HG02798 (cell line): ENCODE data around the gene SCAMP1.

Experiments
- ATAC-seq: cut with Tn5 transposase; IDR thresholded peaks from one replicate; pipeline ENCODE4 v1.9.1; 2021; ENCODE audit warnings: mild to moderate bottlenecking; ENCODE audit not compliant: unreplicated experiment, poor library complexity

The SCAMP1 gene

DNA sequence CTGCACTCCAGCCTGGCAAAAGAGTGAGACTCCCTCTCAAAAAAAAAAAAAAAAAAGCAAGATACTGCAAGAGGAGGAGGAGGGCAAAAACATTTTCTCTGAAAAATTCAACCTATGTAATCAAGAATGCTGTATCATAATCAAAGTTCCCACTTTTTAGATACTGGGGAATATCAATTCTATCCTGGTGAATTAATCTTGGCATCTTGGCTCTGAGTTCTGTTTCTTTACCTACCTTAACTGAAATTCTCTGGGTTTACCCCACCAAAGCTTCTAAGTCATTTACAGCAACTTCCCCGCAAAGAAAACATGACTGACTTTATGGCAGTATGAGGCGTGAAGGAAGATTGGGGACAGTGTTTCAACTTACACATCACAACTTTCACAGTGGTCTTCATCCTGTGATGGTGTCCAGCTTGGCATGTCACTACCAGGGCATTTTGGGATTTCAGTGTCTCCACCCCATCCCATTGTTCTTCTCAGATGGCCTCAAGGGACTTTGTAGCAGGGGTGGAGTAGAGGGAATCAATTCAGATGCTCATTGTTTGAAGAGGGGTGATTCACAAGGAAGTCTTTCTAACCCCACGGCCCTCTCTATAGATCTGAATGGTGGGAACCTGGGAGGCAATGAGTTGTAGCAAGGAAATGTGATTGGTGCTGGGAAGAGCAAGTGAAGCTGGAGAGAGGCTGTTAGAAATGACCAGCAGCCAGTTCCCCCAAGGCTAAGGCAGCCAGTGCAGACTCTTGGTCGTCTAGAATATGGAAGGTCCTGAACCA, 130.5 kb downstream of the SCAMP1 start:
- ATAC-seq, result no peak

GRCh38 chr5:78492224-78492623, 131.8 kb downstream of the SCAMP1 start:
- ATAC-seq, result no peak

GRCh38 chr5:78492650-78493049, 132.2 kb downstream of the SCAMP1 start:
- no peak for ATAC-seq

GRCh38 chr5:78495800-78496199, 135.4 kb downstream of the SCAMP1 start:
- ATAC-seq, result no peak

- ATAC-seq, result no peak
These were observed 136.0 kb downstream of the SCAMP1 start for GRCh38 chr5:78496373-78496772.

DNA sequence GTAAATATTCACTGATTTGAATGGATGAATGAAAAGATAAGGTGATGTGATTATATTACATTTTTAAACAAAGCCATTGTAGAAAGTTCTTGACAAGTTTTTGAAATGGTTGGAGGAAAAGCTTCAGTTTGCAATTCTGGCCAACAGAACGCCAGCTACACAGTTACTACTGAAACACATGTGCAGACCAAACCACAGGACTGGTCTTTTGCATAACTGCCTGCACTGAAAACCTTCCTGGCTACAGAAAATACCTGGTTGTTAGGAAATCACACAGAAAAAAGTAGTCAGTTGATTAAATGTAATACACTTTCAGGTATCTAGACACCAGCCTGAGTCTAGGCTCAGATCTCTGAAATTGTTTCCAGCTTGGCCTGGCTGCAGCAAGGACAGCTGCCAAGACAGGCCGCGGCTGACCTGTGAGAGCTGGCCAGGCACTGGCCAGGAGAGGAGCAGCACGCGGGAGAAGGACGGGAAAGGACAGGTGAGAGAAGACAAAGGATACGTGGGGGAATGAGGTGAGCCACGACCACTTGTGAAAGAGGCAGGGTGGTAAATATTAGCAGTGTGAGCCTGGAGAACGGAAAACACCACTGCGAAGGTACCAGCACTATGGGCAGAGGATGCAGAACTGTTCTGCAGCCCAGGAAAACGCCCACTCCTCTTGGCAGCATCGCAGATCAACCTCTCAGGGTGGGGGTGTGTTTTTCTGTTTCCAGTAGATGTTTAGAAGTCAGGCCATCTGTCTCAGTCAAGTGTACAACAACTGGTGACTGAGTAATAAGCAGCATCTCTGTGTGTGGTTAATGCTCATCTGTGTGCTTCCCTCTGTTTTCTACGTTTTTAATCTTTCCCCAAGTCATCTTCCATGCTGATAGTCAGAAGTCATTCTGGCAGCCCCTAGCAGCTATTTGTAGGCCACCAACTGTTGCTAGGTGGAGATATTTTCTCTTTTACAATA, 137.4 kb downstream of the SCAMP1 start:
- ATAC-seq, result peak; percentile 67

DNA sequence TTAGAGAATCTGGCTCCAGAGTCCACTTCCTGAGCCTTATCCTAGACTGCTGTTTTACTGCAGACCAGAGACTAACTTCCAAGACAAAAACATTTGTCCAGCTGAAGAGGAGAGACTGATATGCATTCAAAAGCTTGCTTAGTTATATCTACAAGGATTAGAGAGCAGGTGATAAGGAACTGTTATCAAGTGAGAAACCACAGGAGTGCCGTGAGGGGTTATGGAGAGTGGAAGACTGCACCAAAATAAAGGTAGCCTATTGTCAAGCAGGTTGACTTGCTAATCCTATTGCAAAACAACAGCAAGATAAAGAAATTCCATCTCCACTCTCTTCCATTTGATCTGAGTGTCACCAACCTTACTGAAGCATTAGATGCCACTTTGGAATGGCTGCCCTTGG, 139.1 kb downstream of the SCAMP1 start:
- no peak for ATAC-seq

GRCh38 chr5:78500028-78500427, 139.6 kb downstream of the SCAMP1 start:
- no peak for ATAC-seq

GRCh38 chr5:78500871-78501270, 140.5 kb downstream of the SCAMP1 start:
- no peak for ATAC-seq

DNA sequence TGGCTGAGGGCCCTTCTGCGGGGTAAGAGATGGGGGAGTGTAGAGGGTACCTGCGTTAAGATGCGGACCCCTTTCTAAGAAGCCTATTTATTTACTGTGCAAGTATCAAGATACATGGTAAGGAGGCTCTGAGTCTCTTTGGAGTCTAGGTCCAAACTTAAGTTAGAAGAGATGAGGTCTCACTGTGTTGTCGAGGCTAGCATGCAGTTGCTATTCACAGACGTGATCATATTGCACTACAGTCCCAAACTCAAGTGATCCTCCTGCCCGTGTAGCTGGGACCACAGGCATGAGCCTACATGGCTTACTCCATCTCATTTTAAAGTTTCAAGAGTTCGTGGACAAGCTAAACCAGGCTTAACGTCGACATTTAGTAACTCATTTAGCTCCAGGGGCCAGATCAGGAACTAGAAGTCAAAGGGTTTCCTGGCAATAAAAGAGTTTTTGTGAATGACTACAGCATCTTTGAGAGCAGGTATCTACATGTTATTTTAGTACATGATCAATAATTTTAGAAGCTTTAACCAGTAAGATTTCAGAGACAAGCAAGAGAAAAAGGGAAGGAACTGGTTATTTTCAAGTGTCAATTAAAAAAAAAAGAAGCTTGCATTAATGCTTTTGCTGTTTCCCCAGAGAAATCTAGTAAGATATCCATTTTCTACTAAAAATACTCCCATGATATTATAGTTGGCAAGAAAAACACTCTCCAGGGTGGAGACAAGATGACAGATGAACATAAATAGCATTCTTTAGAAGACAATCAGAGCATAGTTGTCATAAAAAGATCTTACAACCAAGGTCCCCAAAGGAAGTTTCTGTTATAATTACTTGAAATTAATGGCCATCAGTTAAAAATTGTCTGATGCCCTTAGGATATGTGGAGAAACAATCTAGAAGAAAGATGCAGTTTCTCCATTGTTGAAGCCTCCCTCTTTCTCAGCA, 141.3 kb downstream of the SCAMP1 start:
- ATAC-seq, result no peak

- no peak for ATAC-seq
These were observed 143.7 kb downstream of the SCAMP1 start for GRCh38 chr5:78503958-78504653.

DNA sequence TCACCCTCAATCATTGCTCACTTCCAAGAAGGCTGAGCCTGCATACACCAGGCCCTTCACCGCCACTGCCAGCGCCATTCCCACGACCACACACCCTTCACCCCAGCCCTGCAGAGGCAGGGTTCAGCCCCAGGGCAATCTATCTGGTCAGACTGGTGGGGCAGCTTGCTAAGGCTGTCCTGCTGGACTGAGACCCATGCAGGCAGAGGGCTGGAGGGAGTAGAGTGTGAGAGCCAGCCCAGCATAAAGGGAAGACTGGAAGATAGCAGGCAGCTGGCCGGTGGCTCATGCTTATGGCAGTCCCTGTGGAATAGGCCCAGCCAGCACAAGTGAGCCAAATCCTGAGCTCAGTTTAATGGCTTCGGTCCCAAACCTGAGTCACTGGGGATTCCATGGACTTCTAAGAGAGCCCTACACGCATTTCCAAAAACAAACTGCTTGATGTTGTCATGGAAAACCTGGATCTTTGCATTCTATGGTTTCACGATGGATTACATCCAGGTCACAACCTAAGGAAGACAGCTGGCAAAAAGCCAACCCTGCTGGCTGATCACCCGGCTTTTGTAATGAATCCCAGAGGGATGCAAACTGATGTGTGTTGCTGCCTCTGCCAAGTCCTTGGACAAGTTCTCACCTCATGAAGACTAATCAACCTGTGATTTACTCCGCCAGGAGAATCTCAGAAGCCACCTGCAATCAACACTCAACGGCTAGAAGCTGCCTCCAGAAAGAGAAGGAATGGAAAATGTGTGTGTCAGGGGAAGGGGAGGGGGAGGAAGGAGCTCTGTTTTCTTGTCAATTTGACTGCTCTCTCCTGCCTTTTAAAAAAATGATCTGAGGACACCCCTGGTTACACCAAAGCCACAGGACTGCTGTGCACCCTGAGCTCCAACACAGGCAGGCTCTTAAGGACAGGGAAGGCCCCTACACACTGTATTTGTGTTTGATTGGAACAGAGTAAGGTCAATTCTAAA, 144.6 kb downstream of the SCAMP1 start:
- ATAC-seq, result no peak

DNA sequence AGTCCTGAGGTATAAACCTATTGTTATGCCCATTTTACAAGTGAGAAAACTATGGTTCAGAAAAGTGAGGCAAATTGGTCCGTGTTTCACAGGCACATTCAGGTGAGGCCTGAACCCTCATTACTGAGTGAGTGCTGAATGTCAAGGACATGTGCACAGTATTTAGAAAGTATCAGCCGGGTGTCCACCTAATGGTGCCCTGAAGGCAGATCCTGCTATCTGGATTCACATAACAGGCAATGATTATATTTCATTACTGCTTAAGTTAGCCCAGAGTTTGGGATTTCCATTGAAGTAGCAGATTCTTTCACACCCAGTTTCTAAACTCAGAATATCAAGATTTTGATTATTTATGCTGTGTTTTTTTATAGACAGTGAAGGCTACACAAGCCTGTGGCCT, 145.4 kb downstream of the SCAMP1 start:
- no peak for ATAC-seq

- ATAC-seq, result no peak
These were observed 146.0 kb downstream of the SCAMP1 start for GRCh38 chr5:78506261-78507024.

DNA sequence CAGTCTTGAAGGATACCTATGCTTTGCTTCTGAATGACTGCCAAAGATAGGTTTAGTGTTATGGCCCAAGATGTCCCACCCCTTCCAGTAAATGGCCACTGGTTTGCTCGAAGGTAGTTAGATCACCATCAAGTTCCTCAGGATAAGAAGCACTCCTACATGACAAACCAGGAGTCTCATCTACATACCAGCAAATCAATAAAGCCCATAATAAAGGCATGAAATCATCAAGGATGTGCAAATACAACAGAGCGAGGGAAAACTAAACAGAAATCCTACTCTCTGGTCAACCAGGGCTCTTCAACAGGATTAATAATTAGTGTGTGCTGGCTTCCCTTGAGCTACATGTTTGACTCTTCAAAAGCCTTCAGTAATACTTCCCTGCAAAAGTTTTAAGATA, 147.1 kb downstream of the SCAMP1 start:
- no peak for ATAC-seq

DNA sequence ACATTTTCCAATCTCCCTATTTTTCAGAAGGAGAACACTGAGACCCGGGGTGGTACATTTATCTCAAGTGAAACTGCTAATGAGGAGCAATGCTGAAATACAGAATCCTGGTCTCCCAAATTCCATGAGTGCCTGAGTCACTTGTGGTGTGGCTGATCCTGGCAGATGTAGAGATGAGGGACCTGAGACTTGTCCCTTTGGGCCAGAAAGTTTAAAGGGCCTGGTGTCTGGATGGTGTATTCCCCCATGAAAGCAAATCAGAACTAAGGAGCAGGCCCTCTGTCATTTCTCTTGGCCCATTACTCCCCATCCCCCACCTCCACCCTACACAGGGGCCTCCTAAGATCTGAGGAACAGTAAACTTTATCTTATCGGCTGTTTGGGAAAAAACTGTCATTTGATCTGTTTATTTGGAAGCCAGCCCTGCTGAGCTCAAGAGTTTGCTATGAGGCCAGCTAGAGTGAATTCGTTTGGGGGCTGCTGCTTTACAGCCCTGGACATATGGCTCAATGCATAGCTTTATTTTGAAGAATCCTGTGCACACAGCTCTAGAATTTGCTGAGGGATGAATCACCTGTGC, 147.9 kb downstream of the SCAMP1 start:
- ATAC-seq, result no peak

DNA sequence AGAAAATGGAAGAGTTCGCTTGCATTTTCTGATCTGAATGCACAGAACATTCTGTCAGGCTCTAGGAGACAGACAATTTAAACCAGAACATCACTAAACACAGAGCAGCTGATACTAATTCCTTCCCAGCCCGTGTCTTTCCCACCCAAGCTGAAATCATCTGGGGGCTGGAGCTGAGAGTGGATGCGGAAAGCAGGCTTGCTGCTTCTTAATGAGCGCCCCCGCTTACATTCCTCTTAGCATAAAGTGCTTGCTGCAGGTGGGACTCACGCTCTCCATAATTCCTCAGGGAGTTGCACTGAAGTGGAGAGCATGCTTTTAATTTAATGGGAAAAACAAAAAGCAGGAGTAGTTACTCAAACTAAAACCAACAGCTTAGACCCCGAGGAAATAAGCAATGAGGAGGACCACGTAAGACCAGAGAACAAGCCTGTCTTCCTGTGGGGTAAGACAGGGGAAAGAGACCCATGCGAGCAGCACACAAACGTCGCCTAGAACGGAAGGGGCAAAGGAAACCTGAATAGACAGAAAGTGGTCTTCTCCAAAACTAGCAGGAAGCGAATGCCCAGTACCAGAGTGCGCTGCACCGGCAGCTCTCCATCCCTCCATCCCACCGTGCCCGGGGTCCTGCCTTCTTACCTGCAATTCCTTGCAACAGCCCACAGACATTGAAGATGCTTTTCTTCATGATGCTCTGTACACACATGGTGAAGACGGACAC, 148.9 kb downstream of the SCAMP1 start:
- ATAC-seq, result no peak
